T-helper 2 cell (primary cell): Measurements from ENCODE around the gene AMIGO2.
"Not testable (repeated sequence)": the region's sequence is repeated elsewhere in the genome, so short reads cannot be mapped to it uniquely, and the experiment has no call there.

Experiments
- DNase-seq, 5 experiments: peaks; one replicate each; pipeline versions ENCODE4 v3.0.0 to v3.0.0-alpha.2; 2012 to 2022

Gene AMIGO2

GRCh38 chr12:47071241-47071852, 8.4 kb downstream of the AMIGO2 start:
- peak in 1 of 5 experiments; percentile 46 for DNase-seq

- DNase-seq, result no peak
These were observed 9.4 kb downstream of the AMIGO2 start for GRCh38 chr12:47070310-47070709.

- DNase-seq, result no peak
These were observed 11.2 kb downstream of the AMIGO2 start for GRCh38 chr12:47068539-47068938.

- no peak for DNase-seq
These were observed 11.9 kb downstream of the AMIGO2 start for GRCh38 chr12:47067771-47068431.

GRCh38 chr12:47067176-47067575, 12.6 kb downstream of the AMIGO2 start:
- DNase-seq, result peak in 1 of 5 experiments; percentile 12

- peak in 1 of 5 experiments; percentile 55 for DNase-seq
These were observed 13.3 kb downstream of the AMIGO2 start for GRCh38 chr12:47066278-47067025.

- no peak for DNase-seq
These were observed 14.2 kb downstream of the AMIGO2 start for GRCh38 chr12:47065546-47065945.

GRCh38 chr12:47058640-47059039, 21.1 kb downstream of the AMIGO2 start:
- DNase-seq, result not testable (repeated sequence)

GRCh38 chr12:47056944-47057343, 22.8 kb downstream of the AMIGO2 start:
- DNase-seq, result not testable (repeated sequence)

- not testable (repeated sequence) for DNase-seq
These were observed 23.9 kb downstream of the AMIGO2 start for GRCh38 chr12:47055856-47056255.

- DNase-seq, result no peak
These were observed 25.1 kb downstream of the AMIGO2 start for GRCh38 chr12:47054659-47055058.

GRCh38 chr12:47053961-47054360, 25.8 kb downstream of the AMIGO2 start:
- no peak for DNase-seq

- no peak for DNase-seq
These were observed 27.5 kb downstream of the AMIGO2 start for GRCh38 chr12:47052274-47052673.

- not testable (repeated sequence) for DNase-seq
These were observed 28.5 kb downstream of the AMIGO2 start for GRCh38 chr12:47051291-47051690.

GRCh38 chr12:47048541-47048940, 31.2 kb downstream of the AMIGO2 start:
- DNase-seq, result no peak

GRCh38 chr12:47041327-47041726, 38.4 kb downstream of the AMIGO2 start:
- no peak for DNase-seq

- no peak for DNase-seq
These were observed 40.0 kb downstream of the AMIGO2 start for GRCh38 chr12:47039756-47040155.

- DNase-seq, result no peak
These were observed 40.7 kb downstream of the AMIGO2 start for GRCh38 chr12:47039079-47039478.

- no peak for DNase-seq
These were observed 41.5 kb downstream of the AMIGO2 start for GRCh38 chr12:47038270-47038748.

- DNase-seq, result no peak
These were observed 44.3 kb downstream of the AMIGO2 start for GRCh38 chr12:47035484-47035883.

GRCh38 chr12:47034661-47035060, 45.1 kb downstream of the AMIGO2 start:
- DNase-seq, result no peak

- no peak for DNase-seq
These were observed 45.8 kb downstream of the AMIGO2 start for GRCh38 chr12:47033789-47034555.

- DNase-seq, result no peak
These were observed 46.7 kb downstream of the AMIGO2 start for GRCh38 chr12:47033081-47033480.
